Loucy (cell line): ENCODE results near the gene RAB35.
"Not testable (repeated sequence)": the region's sequence is repeated elsewhere in the genome, so short reads cannot be mapped to it uniquely, and the experiment has no call there.

ENCODE experiments used
- H2AFZ ChIP-seq: fragments of 200-600 bp; sonication (generic); 2 replicates; pipeline ENCODE4 v1.6.0; 2016; ENCODE audit warnings: antibody characterized with exemption, mild to moderate bottlenecking, low read length, moderate library complexity
- H3F3A ChIP-seq: fragments of 200-600 bp; 2 replicates; pipeline ENCODE4 v1.6.0; 2016; ENCODE audit warnings: antibody characterized with exemption, low read depth, mild to moderate bottlenecking
- H3K27me3 ChIP-seq: fragments of 200-600 bp; sonication (generic); 2 replicates; pipeline ENCODE4 v1.6.1; 2014; ENCODE audit warnings: low read length, mild to moderate bottlenecking; ENCODE audit not compliant: insufficient read depth, poor library complexity, severe bottlenecking
- H3K36me3 ChIP-seq: fragments of 200-600 bp; sonication (generic); 2 replicates; pipeline ENCODE4 v1.6.1; 2016; ENCODE audit warnings: low read length; ENCODE audit not compliant: insufficient read depth
- H3K4me1 ChIP-seq: fragments of 200-600 bp; sonication (generic); 2 replicates; pipeline ENCODE4 v1.5.1; 2014; ENCODE audit warnings: low read length, mild to moderate bottlenecking; ENCODE audit not compliant: insufficient read depth, poor library complexity, severe bottlenecking
- H3K4me2 ChIP-seq: fragments of 200-600 bp; sonication (generic); 2 replicates; pipeline ENCODE4 v1.6.0; 2014; ENCODE audit warnings: antibody characterized with exemption, low read length, low read depth, mild to moderate bottlenecking; ENCODE audit not compliant: poor library complexity, severe bottlenecking
- H3K4me3 ChIP-seq: fragments of 200-600 bp; sonication (generic); 2 replicates; pipeline ENCODE4 v1.5.1; 2014; ENCODE audit warnings: low read length, mild to moderate bottlenecking, mixed read lengths; ENCODE audit not compliant: poor library complexity, severe bottlenecking
- H3K79me2 ChIP-seq: fragments of 200-600 bp; sonication (generic); 2 replicates; pipeline ENCODE4 v1.6.1; 2014; ENCODE audit warnings: low read length; ENCODE audit not compliant: insufficient read depth
- H3K9ac ChIP-seq: fragments of 200-600 bp; sonication (generic); 2 replicates; pipeline ENCODE4 v1.6.0; 2014; ENCODE audit warnings: mild to moderate bottlenecking, low read depth, low read length, moderate library complexity; ENCODE audit not compliant: poor library complexity, severe bottlenecking
- H3K9me2 ChIP-seq: fragments of 200-600 bp; sonication (generic); replicated peaks from 2 replicates; pipeline ENCODE4 v1.6.1; 2016; ENCODE audit warnings: low read depth, low read length, mixed read lengths
- H3K9me3 ChIP-seq: fragments of 200-600 bp; sonication (generic); 2 replicates; pipeline ENCODE4 v1.6.1; 2014; ENCODE audit warnings: mild to moderate bottlenecking, antibody characterized with exemption, low read length, low read depth; ENCODE audit not compliant: insufficient read depth
- H4K20me1 ChIP-seq: fragments of 200-600 bp; sonication (generic); 2 replicates; pipeline ENCODE4 v1.6.0; 2014; ENCODE audit warnings: antibody characterized with exemption, low read length, mild to moderate bottlenecking; ENCODE audit not compliant: insufficient read depth, poor library complexity, severe bottlenecking
- CTCF ChIP-seq: fragments of 200-600 bp; sonication (generic); conservative IDR thresholded peaks from 2 replicates; pipeline ENCODE4 v1.5.1; 2014; ENCODE audit warnings: mild to moderate bottlenecking, antibody characterized with exemption, low read length
- EZH2phosphoT487 ChIP-seq: fragments of 200-600 bp; IDR thresholded peaks from 2 replicates; pipeline ENCODE4 v1.6.1; 2018; ENCODE audit warnings: antibody characterized with exemption, mild to moderate bottlenecking, moderate library complexity, borderline replicate concordance

The RAB35 gene

GRCh38 chr12:120049426-120049825, 67.1 kb downstream of the RAB35 start:
- no peak overlapping the region for H3K4me2 ChIP-seq

GRCh38 chr12:120048263-120048662, 68.3 kb downstream of the RAB35 start:
- H3K9ac ChIP-seq = no peak overlapping the region
- no peaks in the 10 kb centered on the region for H3K4me1 ChIP-seq
- no peak overlapping the region for H2AFZ ChIP-seq
- H3K36me3 ChIP-seq = no peaks in the 10 kb centered on the region
- H3K79me2 ChIP-seq = no peaks in the 10 kb centered on the region
- H4K20me1 ChIP-seq = no peaks in the 10 kb centered on the region
- no peak for TF ChIP-seq EZH2phosphoT487
- TF ChIP-seq CTCF = no peak
- no peaks in the 10 kb centered on the region for H3K27me3 ChIP-seq
- H3K9me3 ChIP-seq = no peaks in the 10 kb centered on the region
- no peak overlapping the region for H3K4me2 ChIP-seq
- no peak overlapping the region for H3K4me3 ChIP-seq
- H3F3A ChIP-seq = no peaks in the 10 kb centered on the region
- H3K9me2 ChIP-seq = no peaks in the 10 kb centered on the region

More at GRCh38 chr12:120049426-120049825, 67.1 kb downstream of the RAB35 start:
- TF ChIP-seq CTCF (no peak), EZH2phosphoT487 (no peak)
- Histone ChIP-seq H3K27me3 (no peaks in the 10 kb centered on the region), H3K79me2 (no peaks in the 10 kb centered on the region), H3K9me2 (no peaks in the 10 kb centered on the region), H3F3A (no peaks in the 10 kb centered on the region), H3K9ac (no peak overlapping the region), H3K36me3 (no peaks in the 10 kb centered on the region), H2AFZ (no peak overlapping the region), H3K9me3 (no peaks in the 10 kb centered on the region), H4K20me1 (no peaks in the 10 kb centered on the region), H3K4me1 (no peaks in the 10 kb centered on the region), H3K4me3 (no peak overlapping the region)

- Histone ChIP-seq H3K79me2 (no peaks in the 10 kb centered on the region), H3K9me2 (no peaks in the 10 kb centered on the region), H3K4me3 (no peak overlapping the region), H4K20me1 (no peaks in the 10 kb centered on the region), H3K36me3 (no peaks in the 10 kb centered on the region), H3K4me1 (no peaks in the 10 kb centered on the region), H3K9me3 (no peaks in the 10 kb centered on the region), H3F3A (no peaks in the 10 kb centered on the region), H2AFZ (no peak overlapping the region), H3K27me3 (no peaks in the 10 kb centered on the region), H3K9ac (no peak overlapping the region), H3K4me2 (no peak overlapping the region)
- no peak for TF ChIP-seq EZH2phosphoT487
- TF ChIP-seq CTCF = no peak
Measured at GRCh38 chr12:120047072-120047471, 69.5 kb downstream of the RAB35 start.

- not testable (repeated sequence) for H3K79me2 ChIP-seq, H4K20me1 ChIP-seq, H3F3A ChIP-seq, H3K4me2 ChIP-seq, H3K4me1 ChIP-seq, H2AFZ ChIP-seq, H3K27me3 ChIP-seq, H3K36me3 ChIP-seq, H3K9me3 ChIP-seq, H3K9ac ChIP-seq, H3K9me2 ChIP-seq, H3K4me3 ChIP-seq
Measured at GRCh38 chr12:120045367-120045766, 71.2 kb downstream of the RAB35 start.
